Stimulated activated naive B cell treated with anti-CD40 and anti-IgM and Interleukin-4, amounts not matched to agents 10 μg/mL and 1 μg/mL and 100 μg/mL, for 72 hours (primary cell): ENCODE measurements around the gene RSPO4.
A peak's percentile ranks its signal among the peaks of the same experiment; 100 is the strongest.

Source experiments
- ATAC-seq, 2 donors: fragments of 150-1000 bp; cut with Tn5 transposase; replicated peaks; 2 replicates each; pipeline ENCODE4 v1.10.0; 2021; ENCODE audit warnings: moderate library complexity in 1 of 2
- DNase-seq: peaks from one replicate; pipeline ENCODE4 v3.0.0; 2021
- H3K27ac Mint-ChIP-seq: one replicate; pipeline ENCODE4 v1.8.0; 2022; ENCODE audit warnings: mild to moderate bottlenecking, mixed read lengths
- H3K27me3 Mint-ChIP-seq, 2 donors: one replicate each; pipeline ENCODE4 v1.8.0; 2022; ENCODE audit warnings: mixed read lengths in 2 of 2
- H3K36me3 Mint-ChIP-seq, 2 donors: one replicate each; pipeline ENCODE4 v1.8.0; 2022; ENCODE audit warnings: mixed read lengths in 2 of 2, mild to moderate bottlenecking in 1 of 2
- H3K4me1 Mint-ChIP-seq, 2 donors: one replicate each; pipeline ENCODE4 v1.8.0; 2022; ENCODE audit warnings: mixed read lengths in 2 of 2, mild to moderate bottlenecking in 1 of 2
- H3K4me3 Mint-ChIP-seq, 2 donors: one replicate each; pipeline ENCODE4 v1.8.0; 2022; ENCODE audit warnings: mild to moderate bottlenecking in 2 of 2, mixed read lengths in 2 of 2, moderate library complexity in 1 of 2
- H3K9me3 Mint-ChIP-seq, 2 donors: one replicate each; pipeline ENCODE4 v1.8.0; 2022; ENCODE audit warnings: mixed read lengths in 2 of 2, mild to moderate bottlenecking in 1 of 2

The RSPO4 gene

DNA sequence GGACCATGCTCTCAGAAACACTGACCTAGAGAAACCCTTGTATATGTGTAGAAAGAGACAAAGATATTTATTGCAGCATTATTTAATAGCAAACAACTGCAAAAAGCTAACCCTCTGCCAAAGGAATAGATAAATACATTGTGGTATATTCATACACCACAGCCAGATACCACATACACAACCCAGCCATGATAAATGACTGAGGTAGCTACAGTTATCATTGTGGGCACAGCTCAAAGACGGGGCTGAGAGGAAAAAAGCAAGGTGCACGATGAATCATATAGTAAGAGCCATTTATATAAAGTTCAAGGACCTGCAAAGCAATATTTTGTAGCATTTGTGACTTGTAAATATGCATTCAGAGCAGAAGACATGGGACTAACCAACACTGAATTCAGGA is 30.8 kb downstream of the RSPO4 start:
- ATAC-seq (no peak), DNase-seq (no peak)
- Mint-ChIP-seq H3K36me3 (no peaks in the 10 kb centered on the region), H3K27ac (no peak overlapping the region), H3K4me3 (no peak overlapping the region), H3K9me3 (peaks cover 0 to 2% of the 10 kb centered on the region in 2 donors), H3K4me1 (peaks cover 0 to 2% of the 10 kb centered on the region in 2 donors), H3K27me3 (peaks cover 11 to 21% of the 10 kb centered on the region in 2 donors)

DNA sequence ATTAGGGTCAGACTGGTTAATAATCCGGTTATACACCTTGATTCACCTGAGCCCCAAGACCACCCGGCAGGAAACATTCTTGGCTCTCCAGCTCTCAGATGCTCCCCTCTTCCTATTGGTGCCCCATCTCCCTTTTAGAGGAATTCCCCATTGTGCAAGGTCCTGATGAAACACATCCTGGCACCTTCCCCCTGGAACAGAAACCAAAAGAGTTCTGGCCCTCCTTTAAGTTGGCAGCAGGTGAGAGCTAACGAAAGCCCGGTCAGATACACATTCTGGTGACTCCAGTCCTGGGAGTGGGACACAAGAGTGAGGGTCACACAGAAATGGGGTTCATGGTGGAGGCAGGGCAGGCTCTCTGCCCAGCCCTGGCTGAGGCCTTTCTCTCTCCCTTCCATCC is 32.2 kb downstream of the RSPO4 start:
- DNase-seq (no peak), ATAC-seq (no peak)
- peaks cover 13 to 29% of the 10 kb centered on the region in 2 donors for H3K27me3 Mint-ChIP-seq
- peaks cover 0 to 2% of the 10 kb centered on the region in 2 donors for H3K9me3 Mint-ChIP-seq
- H3K27ac Mint-ChIP-seq, result no peak overlapping the region
- H3K4me1 Mint-ChIP-seq, result peaks cover 0 to 2% of the 10 kb centered on the region in 2 donors
- H3K4me3 Mint-ChIP-seq, result no peak overlapping the region
- no peaks in the 10 kb centered on the region for H3K36me3 Mint-ChIP-seq

DNA sequence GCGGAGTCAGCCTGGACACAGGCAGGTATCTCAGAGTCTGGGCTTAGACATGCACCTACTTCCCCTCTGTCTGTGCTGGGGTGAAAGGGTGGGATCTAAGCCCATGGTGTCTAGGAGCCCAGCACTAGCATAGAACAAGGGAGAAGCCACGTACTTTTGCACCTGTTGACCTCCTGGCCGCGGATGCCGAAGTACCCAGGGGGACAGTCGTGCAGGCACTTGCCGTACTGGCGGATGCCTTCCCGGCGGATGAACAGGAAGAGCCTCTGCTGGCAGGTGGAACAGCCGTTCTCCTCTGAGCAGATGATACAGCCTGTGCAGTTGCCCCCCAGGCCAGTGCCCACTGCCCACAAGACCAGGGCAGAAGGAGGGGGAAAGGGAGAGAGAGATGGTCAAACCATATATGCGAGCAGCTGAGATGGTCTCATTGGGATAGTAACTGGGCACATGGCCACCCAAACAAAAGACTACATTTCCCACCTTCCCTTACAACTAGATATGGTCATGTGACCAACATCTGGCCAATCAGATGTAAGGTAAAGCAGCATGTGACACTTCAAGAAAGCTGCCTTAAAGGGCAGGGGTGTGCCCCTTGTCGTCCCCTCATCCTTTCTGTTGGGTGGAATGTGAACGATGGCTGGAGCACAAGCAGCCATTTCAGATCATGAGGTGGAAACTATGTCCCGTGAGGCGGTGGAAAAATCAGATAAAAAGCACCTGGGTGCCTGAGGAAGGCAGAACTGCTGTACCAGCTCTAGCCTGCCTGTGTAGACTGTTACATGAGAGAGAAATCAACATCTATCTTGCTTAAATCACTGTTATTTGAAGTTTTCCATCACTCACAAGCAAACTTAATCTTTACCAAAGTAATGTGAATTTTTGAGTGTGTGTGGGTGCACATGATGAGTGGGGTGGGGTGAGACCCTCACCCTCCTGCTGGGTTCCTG is 34.0 kb downstream of the RSPO4 start:
- Mint-ChIP-seq H3K4me3 (no peak overlapping the region), H3K36me3 (no peaks in the 10 kb centered on the region), H3K4me1 (no peaks in the 10 kb centered on the region), H3K27ac (no peak overlapping the region), H3K9me3 (peaks cover 0 to 2% of the 10 kb centered on the region in 2 donors), H3K27me3 (peaks cover 16 to 24% of the 10 kb centered on the region in 2 donors)
- ATAC-seq, result peak in 1 of 2 donors; percentile 33
- DNase-seq, result no peak

DNA sequence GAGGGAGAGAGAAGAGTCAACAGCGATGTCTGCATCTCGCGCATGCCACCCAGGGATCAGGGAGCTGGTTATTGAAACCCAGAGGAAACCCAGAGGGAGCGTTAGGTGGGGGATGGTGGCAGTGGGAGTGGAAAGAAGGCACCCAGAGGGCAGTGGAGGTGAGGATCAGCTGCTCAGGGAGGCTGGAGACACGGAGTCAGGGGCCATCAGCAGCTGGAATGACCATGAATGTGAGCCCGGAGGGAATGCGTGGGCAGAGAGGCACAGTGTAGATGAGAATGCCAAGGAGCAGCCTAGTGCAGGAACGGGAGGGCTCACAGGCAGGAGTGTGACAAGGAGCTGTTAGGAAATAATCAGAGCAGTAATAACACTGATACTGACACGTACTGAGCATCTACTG is 36.2 kb downstream of the RSPO4 start:
- Mint-ChIP-seq H3K27me3 (peaks cover 24 to 27% of the 10 kb centered on the region in 2 donors), H3K9me3 (peaks cover 0 to 2% of the 10 kb centered on the region in 2 donors), H3K4me3 (no peak overlapping the region), H3K4me1 (no peaks in the 10 kb centered on the region), H3K36me3 (no peaks in the 10 kb centered on the region), H3K27ac (no peak overlapping the region)
- ATAC-seq, result no peak
- no peak for DNase-seq

DNA sequence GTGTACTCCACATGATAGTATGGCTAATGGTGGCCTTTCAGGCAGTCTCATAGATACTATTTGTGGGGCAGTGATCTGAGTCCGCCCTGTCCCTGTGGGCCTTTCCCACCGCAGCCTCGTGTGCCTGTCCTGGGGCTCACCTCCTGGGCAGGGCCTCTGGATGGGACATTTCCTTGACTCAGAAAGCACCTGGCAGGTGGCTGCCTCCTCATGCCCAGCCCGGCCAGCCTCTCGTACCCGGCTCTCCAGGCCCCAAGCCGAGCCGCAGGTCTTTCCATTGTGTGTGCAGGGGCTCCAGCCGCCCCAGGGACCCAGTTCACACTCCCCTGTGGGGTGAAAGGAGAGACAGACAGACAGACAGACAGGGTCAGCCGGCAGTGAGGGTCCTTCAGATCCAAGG is 38.3 kb downstream of the RSPO4 start:
- H3K4me1 Mint-ChIP-seq, result no peaks in the 10 kb centered on the region
- ATAC-seq (no peak), DNase-seq (no peak)
- H3K27ac Mint-ChIP-seq, result no peak overlapping the region
- no peak overlapping the region for H3K4me3 Mint-ChIP-seq
- H3K9me3 Mint-ChIP-seq, result peaks cover 0 to 2% of the 10 kb centered on the region in 2 donors
- H3K27me3 Mint-ChIP-seq, result peaks cover 38 to 40% of the 10 kb centered on the region in 2 donors
- H3K36me3 Mint-ChIP-seq, result no peaks in the 10 kb centered on the region

DNA sequence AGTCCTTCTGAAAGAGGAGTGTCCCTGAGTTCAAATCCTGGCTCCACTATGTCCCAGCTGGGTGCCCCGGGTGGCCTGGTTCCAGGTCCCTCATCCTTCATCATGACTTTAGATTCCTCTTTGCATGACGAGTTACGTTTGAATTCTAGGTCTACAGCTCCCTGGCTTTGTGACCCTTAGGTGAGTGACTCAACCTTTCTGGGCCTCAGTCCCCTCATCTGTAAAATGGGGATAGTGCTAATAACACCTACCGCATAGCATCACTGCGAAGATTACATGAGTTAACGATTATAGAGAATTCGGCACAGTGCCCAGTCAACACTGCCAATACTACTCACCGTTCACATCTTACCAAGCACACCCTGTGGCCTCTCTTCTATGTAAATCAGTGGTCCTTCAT is 39.4 kb downstream of the RSPO4 start:
- ATAC-seq (no peak), DNase-seq (no peak)
- no peaks in the 10 kb centered on the region for H3K9me3 Mint-ChIP-seq
- no peaks in the 10 kb centered on the region for H3K36me3 Mint-ChIP-seq
- H3K27ac Mint-ChIP-seq, result no peak overlapping the region
- no peak overlapping the region for H3K4me3 Mint-ChIP-seq
- peaks cover 46 to 49% of the 10 kb centered on the region in 2 donors for H3K27me3 Mint-ChIP-seq
- H3K4me1 Mint-ChIP-seq, result no peaks in the 10 kb centered on the region

DNA sequence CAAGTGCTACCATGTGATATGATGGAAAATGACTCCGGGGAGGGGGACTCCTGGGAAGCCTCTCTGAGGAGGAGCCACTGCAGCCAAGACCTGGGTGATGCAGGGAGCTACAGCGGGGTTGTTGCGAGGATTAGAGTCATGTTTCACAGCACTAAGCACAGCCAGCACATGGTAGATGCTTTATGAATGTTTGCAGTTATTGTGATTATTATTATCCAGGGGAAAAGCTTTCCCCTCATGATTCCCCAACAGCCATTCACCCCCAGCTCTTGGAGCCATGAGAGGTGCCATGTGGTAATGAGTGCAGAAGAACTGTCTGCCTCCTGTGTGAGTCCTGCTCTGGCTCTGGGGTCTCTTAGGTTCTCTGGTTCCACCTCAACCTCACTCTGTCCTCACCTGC is 39.9 kb downstream of the RSPO4 start:
- ATAC-seq (no peak), DNase-seq (no peak)
- Mint-ChIP-seq H3K9me3 (no peaks in the 10 kb centered on the region), H3K36me3 (no peaks in the 10 kb centered on the region), H3K4me3 (no peak overlapping the region), H3K4me1 (no peaks in the 10 kb centered on the region), H3K27ac (no peak overlapping the region), H3K27me3 (peaks cover 46 to 54% of the 10 kb centered on the region in 2 donors)

DNA sequence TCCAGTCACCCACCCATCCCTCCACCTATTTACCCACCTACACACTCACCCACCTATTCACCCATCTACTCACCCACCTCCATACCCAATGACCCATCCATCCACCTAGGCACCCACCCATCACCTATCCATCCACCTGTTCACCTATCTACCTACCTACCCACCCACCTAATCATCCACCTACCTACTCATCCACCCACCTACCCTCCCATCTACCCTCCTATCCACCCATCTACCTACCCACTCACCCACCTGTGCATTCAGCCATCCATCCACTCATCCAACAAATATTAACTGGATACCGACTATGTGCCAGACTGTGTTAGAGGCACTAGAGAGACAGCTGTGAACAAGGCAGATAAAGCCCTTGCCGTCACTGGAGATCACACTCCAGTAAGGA is 40.3 kb downstream of the RSPO4 start:
- ATAC-seq (no peak), DNase-seq (no peak)
- Mint-ChIP-seq H3K4me1 (no peaks in the 10 kb centered on the region), H3K36me3 (no peaks in the 10 kb centered on the region), H3K4me3 (no peak overlapping the region), H3K9me3 (no peaks in the 10 kb centered on the region), H3K27ac (no peak overlapping the region), H3K27me3 (peaks cover 46 to 54% of the 10 kb centered on the region in 2 donors)

DNA sequence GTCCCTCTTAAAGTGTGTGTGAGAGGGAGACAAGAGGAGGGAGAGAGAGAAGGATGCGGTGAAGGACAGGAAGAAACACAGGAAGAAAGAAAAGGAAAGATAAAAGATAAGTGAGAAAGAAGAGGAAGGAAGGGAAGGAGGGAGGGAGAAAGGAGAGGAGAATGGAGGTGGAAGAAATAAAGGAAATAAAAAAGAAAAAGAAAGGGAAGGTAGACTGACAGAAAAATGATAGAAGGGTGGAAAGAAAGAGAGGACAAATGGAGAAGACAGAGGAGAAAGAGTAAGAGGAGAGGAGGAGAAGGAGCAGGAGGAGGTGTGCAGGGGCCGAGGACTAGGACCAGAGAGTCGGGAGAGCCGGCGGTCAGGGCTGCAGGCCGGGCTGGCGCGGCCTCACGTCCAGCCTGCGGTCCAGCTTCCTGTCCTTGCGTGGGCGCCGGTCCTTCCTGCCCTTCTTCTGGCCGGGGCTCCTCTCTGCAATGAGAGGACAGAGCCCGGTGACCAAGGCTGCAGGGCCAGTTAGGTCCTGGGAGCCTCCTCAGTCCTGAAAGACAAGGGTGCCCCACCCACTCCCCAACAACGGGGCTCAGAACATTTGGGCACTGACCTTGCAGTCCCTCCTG is 42.0 kb downstream of the RSPO4 start:
- no peak overlapping the region for H3K27ac Mint-ChIP-seq
- DNase-seq, result no peak
- peaks cover 3 to 7% of the 10 kb centered on the region in 2 donors for H3K4me1 Mint-ChIP-seq
- H3K36me3 Mint-ChIP-seq, result no peaks in the 10 kb centered on the region
- H3K27me3 Mint-ChIP-seq, result peaks cover 58% of the 10 kb centered on the region in 2 donors
- no peak for ATAC-seq
- no peak overlapping the region for H3K4me3 Mint-ChIP-seq
- no peaks in the 10 kb centered on the region for H3K9me3 Mint-ChIP-seq

DNA sequence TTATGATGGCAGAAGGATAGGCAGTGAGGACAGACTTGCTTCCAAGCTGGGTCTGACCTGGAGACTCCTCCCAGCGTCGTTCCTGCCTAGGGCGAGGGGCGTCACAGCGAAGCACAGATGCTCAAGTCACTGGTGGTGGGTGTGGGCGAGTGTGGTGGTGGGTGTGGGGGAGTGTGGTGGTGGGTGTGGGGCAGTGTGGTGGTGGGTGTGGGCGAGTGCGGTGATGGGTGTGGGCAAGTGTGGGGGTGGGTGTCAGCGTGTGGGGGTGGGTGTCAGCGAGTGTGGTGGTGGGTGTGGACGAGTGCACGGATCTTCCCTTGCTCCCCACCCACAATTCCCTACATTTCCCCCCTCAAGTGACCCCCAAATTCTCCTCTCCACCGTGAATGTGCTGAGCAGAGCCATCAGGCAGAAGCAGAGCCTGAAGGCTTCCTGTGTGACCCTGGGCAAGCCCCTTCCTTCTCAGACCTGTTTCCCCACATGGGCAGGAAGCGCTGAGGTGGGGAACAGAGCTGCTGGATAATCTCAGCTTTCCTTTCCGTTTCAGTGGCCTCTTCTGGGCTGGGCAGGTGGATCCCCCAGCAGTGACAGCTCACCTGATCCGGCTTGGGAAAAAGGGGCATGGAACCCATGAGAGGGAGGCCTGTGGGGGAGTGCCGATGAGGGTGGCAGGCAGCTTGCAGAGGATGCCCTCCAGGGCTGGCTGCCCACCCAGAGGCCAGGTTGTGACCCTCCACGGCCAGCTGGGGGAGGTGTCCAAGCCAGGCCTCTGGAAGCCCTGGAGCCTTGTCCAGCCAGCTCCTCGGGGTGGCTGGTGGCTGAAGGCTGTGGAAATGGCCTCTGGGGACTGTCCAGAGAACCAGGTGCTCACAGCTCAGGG is 42.9 kb downstream of the RSPO4 start:
- DNase-seq (no peak), ATAC-seq (no peak)
- Mint-ChIP-seq H3K9me3 (no peaks in the 10 kb centered on the region), H3K27ac (peak overlapping the region; percentile 11), H3K4me3 (no peak overlapping the region), H3K4me1 (peaks cover 3 to 7% of the 10 kb centered on the region in 2 donors), H3K36me3 (no peaks in the 10 kb centered on the region), H3K27me3 (peaks cover 58 to 63% of the 10 kb centered on the region in 2 donors)

DNA sequence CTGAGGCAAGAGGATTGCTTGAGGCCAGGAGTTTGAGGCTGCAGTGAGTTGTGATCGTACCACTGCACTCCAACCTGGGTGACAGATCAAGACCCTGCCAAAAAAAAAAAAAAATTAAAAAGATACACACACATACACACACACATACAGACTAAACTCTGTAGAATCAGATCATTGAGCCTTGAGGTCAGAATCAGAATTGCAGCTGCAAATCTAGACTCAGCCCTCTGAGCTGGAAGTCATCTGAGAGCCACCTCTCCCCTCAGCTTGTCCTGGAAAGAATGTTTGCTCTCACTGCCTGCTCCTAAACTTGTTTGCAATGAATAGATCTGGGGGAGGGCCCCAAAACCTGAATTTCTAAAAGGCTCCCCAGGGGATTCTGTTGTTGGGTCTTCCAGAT is 44.6 kb downstream of the RSPO4 start:
- H3K9me3 Mint-ChIP-seq, result no peaks in the 10 kb centered on the region
- no peak for DNase-seq
- no peak overlapping the region for H3K4me3 Mint-ChIP-seq
- H3K27ac Mint-ChIP-seq, result no peak overlapping the region
- peaks cover 58 to 71% of the 10 kb centered on the region in 2 donors for H3K27me3 Mint-ChIP-seq
- H3K36me3 Mint-ChIP-seq, result no peaks in the 10 kb centered on the region
- no peak for ATAC-seq
- peaks cover 3 to 7% of the 10 kb centered on the region in 2 donors for H3K4me1 Mint-ChIP-seq

DNA sequence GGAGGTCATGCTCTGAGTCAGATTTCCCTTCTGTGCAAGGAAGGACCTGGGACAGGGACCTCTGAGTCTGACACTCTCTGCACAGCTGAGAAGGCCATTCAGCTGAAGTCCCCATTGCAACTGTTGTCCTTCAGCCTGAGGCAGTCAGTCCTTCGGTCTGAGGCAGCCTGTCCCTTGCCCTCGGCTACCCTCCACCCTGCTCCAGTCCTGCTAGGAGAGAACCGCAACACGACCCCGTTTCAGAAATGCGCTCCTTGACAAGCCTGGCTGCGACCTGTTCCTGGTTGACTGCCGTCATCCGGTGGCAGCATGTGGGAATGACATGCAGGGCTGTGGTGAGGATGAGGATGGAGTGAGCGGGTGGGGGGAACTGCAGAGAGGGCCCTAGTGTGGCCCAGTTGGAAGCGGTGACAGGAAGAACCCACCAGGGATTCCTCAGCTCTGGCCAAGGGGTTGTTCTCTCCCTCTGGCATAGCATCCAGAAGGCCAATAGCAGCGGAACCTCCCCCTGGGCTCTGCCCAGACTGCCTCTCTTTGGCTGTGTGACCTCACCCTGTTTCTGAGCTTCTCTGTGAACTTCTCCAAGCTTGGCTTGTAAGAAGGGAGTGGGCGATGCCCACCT is 45.7 kb downstream of the RSPO4 start:
- peaks cover 59 to 81% of the 10 kb centered on the region in 2 donors for H3K27me3 Mint-ChIP-seq
- H3K4me3 Mint-ChIP-seq, result no peak overlapping the region
- DNase-seq, result peak; percentile 56
- H3K9me3 Mint-ChIP-seq, result no peaks in the 10 kb centered on the region
- ATAC-seq, result peak; percentile 82 to 91
- no peaks in the 10 kb centered on the region for H3K36me3 Mint-ChIP-seq
- H3K4me1 Mint-ChIP-seq, result peaks cover 3 to 7% of the 10 kb centered on the region in 2 donors
- H3K27ac Mint-ChIP-seq, result no peak overlapping the region

DNA sequence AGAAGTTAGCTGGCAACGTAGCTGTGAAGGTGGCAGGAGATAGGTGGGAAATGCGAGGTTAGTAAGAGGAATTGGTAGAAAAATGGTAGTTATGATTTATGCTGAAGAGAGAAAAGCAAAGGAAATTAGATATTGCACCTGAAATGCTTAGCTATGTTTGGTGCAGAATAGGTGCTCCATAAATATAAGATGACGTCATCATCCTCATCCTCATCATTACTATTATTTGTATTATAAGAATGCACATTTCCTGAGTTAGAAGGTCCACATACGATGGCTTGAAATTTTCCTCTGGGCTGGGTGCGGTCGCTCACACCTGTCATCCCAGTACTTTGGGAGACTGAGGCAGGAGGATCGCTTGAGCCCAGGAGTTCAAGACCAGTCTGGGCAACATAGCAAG is 46.5 kb downstream of the RSPO4 start:
- Mint-ChIP-seq H3K27me3 (peaks cover 56 to 75% of the 10 kb centered on the region in 2 donors), H3K4me1 (peaks cover 3 to 7% of the 10 kb centered on the region in 2 donors)

DNA sequence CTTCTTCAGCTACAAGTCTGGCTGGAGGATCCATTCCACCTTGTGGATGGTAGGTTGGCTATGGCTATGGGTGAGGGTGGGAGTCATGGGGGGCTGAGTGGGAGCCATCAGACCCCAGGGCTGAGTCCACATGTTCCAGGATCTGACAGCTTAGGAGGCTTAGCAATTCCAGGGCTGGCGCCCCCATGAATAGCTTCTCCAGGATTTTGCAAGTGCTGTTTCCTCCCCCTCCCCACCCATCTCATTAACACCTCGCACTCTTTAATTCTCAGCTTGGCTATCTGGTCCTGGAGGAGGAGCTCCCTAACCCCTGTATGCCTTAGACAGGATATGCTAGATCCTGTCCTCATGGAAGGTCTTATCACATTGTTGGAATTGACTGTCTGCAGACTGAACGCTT is 47.0 kb downstream of the RSPO4 start:
- DNase-seq, result no peak
- Mint-ChIP-seq H3K4me3 (no peak overlapping the region), H3K27ac (no peak overlapping the region), H3K27me3 (peaks cover 57 to 74% of the 10 kb centered on the region in 2 donors), H3K9me3 (no peaks in the 10 kb centered on the region), H3K4me1 (peaks cover 3 to 7% of the 10 kb centered on the region in 2 donors), H3K36me3 (no peaks in the 10 kb centered on the region)
- ATAC-seq, result no peak

More for the DNA sequence above, 46.5 kb downstream of the RSPO4 start:
- no peak overlapping the region for H3K27ac Mint-ChIP-seq
- H3K4me3 Mint-ChIP-seq, result no peak overlapping the region
- DNase-seq, result no peak
- H3K36me3 Mint-ChIP-seq, result no peaks in the 10 kb centered on the region
- ATAC-seq, result no peak
- no peaks in the 10 kb centered on the region for H3K9me3 Mint-ChIP-seq
